Ammon's horn (tissue), 1 donor: ENCODE data around the gene EIF5AL1.
"Not testable (repeated sequence)": the region's sequence is repeated elsewhere in the genome, so short reads cannot be mapped to it uniquely, and the experiment has no call there.

Experiments used
- DNase-seq: peaks from one replicate; pipeline ENCODE4 v3.0.0-alpha.2; 2016; ENCODE audit warnings: low spot score

EIF5AL1 gene

DNA sequence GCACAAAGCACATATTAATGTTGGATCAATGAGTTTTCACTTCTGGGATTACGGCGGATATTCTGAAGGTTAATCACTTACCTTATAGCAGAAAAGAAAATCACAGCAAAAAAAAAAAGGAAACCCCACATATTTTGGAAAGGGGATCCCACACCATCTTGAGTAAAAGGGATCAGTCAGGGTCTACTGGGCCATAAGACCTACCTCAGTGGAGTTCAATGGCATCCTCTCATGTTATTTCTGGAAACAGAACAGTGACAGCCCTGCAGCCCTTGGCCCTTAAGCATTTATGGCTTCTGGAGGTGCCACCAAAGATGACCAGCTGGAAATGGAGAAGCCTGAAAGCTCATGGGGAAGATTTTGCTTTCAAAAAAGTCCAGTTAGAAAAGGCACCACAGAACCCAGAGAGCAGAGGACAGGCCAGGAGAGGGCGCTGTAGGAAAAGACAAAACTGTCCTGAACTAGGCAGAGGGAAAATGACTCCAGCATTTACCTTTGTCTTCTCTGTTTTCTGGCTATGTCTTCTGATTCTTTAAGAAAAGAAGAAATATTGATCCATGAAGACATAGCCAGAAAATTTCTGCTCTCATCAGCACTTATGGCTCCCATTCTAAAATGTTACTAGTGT is 2.9 kb upstream of the EIF5AL1 start:
- not testable (repeated sequence) for DNase-seq

DNA sequence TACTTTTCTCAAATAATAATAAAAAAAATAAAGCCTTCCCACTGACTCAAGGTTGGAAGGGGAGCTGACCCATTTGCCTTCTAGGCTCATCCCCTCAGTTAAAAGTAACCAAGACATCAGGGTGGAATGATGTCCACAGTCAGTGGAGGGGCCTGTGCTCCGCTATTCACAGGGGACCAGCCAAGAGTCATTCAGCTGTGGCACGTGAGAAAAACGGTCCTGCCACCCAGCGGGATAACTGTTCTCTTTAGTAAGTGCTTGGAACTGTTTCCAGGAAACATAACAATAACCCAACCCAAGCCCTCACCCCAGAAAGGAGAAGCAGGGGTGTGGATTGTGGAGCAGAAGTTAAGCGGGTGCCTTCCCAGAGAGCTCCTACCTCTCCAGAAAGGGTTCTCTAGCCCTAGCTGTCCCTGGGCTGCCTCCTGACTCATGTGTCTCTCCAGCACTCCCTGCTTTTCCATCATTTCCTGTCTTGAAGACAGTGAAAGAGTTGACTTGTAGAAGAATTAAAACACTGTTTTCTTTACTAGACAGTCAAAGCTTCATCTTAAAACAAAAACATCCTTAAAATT is 2.3 kb upstream of the EIF5AL1 start:
- not testable (repeated sequence) for DNase-seq

GRCh38 chr10:79516532-79517205 is 4.3 kb downstream of the EIF5AL1 start:
- peak; percentile 14 for DNase-seq

DNA sequence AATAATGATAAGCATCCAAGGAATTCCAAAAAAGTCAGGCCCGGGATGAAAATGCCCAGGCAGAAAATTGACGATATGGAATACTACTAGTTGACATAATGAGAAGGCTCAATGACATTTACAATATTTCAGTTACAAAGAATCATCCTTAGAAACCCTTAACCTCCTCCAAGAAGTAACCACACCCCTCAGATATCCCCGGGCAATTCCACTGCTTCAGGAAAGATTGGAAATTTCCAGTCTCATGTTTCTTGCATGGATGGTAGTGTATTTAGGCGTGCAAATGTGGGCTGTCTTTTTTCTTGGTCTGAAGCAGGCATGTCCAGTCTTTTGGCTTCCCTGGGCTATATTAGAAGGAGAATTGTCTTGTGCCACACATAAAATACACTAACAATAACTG is 5.2 kb downstream of the EIF5AL1 start:
- DNase-seq: not testable (repeated sequence)

- not testable (repeated sequence) for DNase-seq
Observed at GRCh38 chr10:79521751-79522150, 9.4 kb downstream of the EIF5AL1 start.

GRCh38 chr10:79522464-79522863 is 10.1 kb downstream of the EIF5AL1 start:
- not testable (repeated sequence) for DNase-seq

DNA sequence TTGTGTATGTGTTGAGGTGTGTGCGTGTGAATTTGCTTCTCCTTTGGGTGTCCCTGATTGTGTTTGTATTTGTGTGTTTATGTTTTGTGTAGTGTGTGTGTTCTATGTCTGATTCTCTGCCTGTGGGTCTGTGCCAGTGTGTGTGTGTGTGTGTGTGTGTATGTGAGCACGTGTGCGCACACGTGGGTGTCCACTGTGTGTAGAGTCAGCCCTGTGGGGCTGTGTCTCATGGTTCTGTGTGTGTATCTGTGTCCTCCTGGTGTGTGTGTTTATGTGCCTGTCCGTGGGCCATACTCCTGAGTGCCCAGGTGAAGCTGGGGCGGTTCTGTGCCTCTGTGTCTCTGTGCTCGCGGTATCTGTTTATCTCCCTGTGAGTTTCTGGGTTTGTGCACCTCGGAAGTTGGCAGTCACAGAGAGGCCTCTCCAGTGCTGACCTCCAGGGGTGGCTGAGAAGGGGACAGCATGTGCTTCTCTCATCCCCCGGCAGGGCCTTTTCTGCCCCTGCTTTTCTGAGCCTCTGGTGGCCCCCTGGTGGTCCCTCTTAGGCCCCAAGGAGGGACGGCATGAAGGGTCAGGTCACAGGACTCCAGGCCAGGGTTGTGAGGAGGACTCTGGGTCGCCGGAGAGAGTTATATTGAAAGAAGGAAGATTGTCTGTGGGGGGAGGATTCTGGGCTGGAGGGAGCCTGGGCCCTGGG is 11.0 kb downstream of the EIF5AL1 start:
- not testable (repeated sequence) for DNase-seq

DNA sequence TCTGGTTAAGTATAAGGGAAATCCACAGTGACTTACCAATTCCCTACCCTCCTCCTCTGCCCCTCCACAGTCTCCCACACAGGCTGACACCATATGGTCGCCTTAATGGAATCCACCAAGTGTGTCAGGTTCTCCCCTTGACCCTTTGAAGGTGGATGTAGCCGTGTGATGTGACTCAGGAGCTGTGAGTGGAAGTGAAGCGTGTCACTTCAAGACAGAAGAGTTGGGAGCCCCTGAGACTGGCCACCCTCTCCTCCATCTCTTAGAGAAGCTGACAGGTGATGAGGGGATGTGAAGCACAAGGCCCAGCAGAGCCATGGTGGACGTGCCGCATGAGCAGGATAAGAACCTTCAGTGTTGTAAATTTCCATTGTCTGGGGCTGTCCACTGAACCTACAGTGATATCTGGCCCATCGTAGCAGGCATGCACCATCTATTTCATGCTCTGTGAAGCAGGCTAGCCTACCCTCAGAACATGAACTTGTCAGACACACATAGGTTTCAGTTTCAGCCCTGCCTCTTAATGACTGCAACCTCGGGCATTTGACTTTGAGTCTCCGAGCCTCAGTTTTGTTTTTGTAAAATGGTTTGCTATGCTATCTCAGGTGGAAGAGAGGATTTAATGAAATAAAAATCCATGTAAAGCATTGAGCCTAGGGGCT is 12.8 kb downstream of the EIF5AL1 start:
- DNase-seq: not testable (repeated sequence)

- DNase-seq: not testable (repeated sequence)
Observed at GRCh38 chr10:79528261-79528660, 15.9 kb downstream of the EIF5AL1 start.

- peak; percentile 19 for DNase-seq
Observed at GRCh38 chr10:79533142-79533902, 21.0 kb downstream of the EIF5AL1 start.

DNA sequence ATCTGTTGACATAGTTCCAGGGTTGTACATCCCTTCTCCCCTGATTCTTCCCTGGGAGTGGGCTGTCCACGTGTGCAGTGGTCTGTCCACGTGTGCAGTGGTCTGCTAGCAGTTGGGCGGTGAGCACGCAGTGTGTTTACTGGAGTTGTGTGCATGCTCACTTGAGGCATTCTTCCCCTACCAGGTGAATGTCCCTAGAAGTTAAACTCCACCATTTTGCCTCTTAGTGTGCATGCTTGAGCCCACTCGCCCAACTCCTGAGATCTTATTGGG is 21.5 kb downstream of the EIF5AL1 start:
- not testable (repeated sequence) for DNase-seq

DNA sequence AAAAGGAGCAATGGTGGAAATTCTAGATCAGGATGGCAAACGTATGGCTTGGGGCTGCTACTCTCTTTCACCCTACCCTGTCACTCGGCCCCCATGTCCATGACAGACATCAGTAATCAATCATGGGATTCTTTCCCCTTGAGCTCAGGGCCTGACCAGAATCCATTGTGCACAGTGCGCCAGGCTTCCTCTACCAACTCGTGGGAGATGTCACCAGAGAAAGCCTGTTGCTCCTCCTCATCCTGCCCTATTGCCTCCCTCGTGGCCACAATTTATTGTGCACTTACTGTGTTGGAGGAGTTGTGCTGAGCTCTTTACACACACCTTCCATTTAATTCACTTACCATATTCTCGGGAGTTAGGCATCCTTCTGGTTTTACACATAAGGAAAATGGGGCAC is 26.0 kb downstream of the EIF5AL1 start:
- not testable (repeated sequence) for DNase-seq

DNA sequence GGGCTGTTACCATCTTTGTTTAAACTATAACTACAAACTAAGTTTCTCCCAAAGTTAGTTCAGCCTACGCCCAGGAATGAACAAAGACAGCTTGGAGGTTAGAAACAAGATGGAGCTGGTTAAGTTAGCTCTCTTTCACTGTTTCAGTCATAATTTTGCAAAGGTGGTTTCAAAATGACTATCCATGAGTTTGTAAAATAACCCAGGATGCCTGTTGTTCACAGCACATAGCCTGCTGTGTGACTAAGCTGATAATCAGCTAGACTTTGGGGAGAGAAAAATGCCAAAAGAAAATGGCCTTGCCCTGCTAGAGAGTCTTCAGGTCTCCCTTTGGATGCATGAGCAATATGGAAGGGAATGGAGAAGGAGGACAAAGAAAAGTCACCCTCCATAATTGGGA is 28.6 kb downstream of the EIF5AL1 start:
- not testable (repeated sequence) for DNase-seq

DNA sequence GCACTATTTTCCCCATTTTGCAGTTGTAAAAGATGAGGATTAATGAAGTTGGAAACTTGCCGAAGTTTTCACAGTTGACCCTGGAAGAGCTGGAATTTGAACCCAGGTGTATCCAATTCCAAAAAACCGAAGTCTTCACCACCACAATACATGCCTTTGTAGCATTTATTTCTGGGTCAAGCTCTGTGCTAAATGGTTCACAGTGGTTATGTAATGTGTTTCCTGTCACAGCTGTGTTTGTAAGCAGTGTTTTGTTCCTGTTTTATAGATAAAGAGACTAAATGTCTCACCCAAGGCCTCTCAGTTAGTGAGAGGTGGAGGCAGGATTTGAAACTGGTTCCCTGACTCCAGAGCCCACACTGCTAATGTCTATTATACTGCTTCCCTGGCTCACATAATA is 30.3 kb downstream of the EIF5AL1 start:
- DNase-seq: no peak

- DNase-seq: not testable (repeated sequence)
Observed at GRCh38 chr10:79544408-79544807, 32.1 kb downstream of the EIF5AL1 start.

DNA sequence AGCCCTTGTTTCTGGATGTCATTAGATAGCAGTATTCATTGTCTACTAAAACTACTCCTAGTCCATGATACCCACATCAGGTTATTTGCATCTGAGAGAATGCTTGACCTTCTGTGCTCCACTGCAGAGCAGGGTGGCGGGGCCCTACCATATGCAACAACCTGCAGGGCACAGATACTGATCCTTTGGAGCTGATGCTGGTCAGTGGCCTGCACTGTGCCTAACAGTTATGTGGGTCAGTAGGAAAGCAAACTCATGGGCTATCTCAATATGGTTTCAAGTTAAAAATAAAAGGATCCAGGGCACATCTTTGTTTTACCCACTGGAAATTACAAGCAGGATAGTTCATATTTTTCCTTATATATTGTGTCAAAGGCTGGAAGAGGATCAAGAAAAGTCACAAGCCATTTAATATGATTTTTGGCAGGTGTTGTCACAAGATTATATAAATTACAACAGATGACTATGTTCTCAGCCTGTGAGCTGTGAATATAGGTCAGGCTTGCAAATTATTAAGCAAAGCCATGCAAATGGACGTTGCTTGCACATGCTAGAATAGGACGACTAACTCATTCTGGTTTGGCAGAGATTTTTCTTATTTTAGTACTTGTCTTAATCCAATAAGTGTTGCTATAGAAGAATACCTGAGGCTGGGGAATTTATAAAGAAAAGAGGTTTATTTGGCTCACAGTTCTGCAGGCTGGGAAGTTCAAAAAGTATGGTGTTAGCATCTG is 32.8 kb downstream of the EIF5AL1 start:
- not testable (repeated sequence) for DNase-seq

- not testable (repeated sequence) for DNase-seq
Observed at GRCh38 chr10:79547128-79547527, 34.8 kb downstream of the EIF5AL1 start.

- DNase-seq: no peak
Observed at GRCh38 chr10:79547973-79548372, 35.6 kb downstream of the EIF5AL1 start.

DNA sequence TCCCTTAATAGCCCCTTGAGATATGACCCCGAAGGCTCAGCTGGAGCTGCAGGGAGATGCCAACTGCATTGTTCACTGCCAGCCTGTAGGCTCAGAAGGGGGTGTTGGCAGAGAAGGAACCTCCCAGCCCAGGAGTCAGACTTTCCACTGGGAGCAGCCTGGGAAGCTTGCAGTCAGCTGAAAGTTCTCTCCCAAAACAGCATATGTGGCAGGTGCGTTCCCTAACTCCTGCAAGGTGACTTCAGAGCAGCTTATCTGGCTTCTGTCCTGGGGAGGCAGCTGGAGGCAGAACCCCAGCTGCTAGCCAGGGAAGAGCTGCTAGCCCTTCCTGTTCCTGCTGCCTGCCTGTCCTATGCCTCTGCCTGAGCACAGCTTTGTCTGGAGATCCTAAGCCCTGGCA is 39.8 kb downstream of the EIF5AL1 start:
- DNase-seq: no peak

DNA sequence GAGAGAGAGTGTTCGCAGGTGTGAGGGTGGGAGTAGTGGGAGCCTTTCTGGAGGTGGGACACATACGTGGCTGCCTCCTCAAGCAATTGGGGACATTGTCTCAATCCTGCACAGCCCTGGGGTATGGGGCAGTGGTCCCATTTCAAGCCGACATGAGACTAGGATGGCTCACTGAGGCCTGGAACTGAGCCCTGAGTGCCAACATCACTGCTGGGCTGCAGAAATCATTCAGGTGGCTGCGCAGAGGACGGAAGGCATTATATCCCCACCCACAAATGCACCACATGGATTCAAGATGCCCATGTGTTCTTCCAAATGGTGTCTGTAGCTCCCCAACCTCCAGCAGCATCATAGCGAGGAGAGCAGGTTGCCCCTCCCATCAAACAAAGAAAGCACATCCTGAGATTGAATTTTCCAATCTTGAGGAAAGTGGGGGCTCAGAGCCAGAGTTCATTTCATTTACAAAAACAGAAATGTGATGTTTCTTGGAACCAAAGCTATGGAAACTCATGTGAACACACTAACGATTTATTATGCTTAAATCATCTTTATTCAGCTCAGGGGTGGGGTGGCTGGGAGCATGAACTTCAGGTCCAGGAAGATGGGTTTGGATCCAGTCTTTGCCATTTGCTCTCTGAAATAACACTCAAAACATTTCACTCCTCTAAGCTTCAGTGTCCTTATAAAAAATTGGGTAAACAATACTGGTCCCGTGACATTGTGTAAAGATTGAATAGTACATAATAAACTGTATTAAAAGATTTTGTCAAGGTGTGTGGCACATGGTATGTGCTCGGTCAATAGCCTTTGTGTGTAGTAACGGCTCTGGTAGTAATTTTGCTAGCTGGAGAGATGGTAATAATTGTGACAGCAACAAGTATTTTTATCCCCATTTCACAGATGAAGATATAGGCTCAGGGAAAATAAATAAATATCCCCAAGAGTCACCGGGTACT is 43.3 kb downstream of the EIF5AL1 start:
- no peak for DNase-seq
